HG03066 (cell line): ENCODE data around the gene LRRC15.

Experiments
- ATAC-seq: cut with Tn5 transposase; IDR thresholded peaks from one replicate; pipeline ENCODE4 v1.9.1; 2021; ENCODE audit warnings: low read depth; ENCODE audit not compliant: unreplicated experiment

LRRC15 gene

GRCh38 chr3:194320744-194321243 lies 48.7 kb downstream of the LRRC15 start:
- ATAC-seq = no peak

DNA sequence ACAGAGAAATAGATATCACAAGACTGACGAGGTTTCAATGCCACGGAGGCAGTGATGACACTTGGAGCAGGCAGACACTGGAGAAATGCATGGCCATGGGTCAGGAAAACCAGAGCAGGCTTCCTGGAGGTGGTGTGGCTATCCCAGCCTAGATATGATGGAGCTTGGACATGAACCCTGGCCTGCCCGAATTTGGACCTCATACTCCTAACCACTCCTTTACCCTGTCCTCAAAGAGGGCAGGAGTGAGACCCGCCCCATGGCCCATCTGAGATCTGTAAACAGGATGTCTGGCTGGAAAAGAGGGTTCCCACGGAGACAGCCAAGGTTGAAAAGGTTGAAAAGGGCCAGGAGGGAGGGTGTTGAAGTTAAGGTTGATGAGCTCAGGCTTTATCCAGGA lies 49.4 kb downstream of the LRRC15 start:
- no peak for ATAC-seq

- ATAC-seq = no peak
Observed at GRCh38 chr3:194318511-194319161, 50.9 kb downstream of the LRRC15 start.

DNA sequence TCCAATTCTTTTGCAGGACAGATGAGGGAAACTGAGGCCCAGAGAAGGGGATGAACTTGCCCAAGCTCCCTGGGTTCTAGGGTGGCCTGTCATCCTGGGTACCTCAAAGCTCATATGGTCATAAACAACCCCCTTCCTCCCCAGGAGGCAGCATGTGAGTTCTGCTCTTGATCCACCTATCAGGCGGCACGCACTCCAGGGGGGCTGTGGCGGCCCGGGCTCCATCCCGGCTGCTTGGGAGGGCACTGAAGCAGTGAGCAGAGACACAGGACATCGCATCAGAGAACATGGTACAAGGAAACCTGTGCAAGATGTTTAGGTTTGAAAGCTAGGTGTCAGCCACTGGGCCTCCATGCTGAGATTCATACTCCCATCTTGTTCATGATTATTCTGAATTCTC lies 52.6 kb downstream of the LRRC15 start:
- no peak for ATAC-seq

DNA sequence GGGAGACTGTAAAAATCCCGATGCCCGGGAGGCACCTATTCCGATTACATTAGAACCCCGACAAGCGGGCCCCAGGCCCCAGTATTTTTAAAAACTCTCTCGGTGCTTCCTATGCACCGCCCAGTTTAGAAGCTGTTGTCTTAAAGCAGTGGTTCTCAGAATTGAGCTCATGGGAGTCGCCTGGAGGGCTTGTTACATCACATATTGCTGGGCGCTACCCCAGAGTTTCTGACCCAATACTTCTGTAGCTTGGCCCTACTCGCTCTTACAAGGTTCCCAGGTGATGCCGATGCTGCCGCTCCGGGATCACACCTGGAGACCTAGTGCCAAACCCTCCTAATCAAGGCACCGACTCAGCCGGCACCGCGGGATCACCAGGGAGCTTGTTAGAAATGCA lies 53.6 kb downstream of the LRRC15 start:
- ATAC-seq = peak; percentile 25

- ATAC-seq = peak; percentile 85
Observed at GRCh38 chr3:194315088-194315964, 54.2 kb downstream of the LRRC15 start.

DNA sequence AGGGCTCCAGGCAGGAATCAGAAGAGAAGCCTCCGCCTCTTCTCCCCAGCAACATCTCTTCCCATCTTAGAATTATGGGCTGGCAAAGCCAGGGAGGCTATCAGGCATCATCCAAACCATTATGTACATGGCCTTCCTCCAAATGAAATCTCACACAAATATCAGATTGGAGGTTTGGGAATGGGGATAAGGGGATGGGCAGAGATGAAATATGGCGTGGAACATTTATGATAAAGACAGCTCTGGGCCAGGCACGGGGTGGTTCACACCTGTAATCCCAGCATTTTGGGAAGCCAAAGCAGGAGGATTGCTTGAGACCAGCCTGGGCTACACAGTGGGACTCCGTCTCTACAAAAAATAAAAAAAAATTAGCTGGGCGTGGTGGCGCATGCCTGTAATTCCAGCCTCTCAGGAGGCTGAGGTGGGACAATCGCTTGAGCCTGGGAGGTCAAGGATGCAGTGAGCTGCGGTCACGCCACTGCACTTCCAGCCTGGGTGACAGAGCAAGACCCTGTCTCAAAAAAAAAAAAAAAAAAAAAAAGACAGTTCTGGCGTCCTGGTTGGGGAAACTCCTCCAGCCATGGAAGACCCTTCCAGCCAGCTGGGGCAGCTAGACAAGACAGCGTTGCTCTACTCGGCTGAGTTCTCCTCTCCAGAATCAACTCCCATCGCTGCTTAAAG lies 55.0 kb downstream of the LRRC15 start:
- ATAC-seq = no peak

- no peak for ATAC-seq
Observed at GRCh38 chr3:194313560-194314387, 55.8 kb downstream of the LRRC15 start.

DNA sequence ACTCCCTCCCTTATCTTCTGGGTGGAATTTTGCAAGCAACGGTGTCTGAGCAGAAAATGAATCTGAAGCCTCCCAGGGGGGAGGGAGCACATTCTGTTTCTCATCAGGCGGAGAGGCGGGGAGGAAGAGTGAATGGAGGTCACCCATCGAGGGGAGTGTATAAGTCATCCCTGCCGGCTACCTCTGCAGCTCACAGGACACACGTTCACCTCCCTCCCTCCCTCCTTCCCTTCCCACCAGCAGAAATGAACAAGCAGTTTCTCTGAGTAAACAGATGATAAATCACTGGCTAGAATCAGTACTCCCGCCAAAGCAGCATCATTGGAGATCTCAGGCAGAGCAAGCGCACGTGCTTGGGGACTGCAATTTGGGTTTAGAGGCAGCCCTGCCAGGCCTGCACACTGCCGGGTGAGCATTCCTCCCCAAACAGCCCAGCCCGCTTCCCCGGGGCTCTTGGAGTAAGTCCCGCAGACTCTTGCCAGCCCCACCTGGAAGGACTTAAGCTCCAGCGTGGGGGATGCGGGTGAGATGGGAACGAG lies 56.7 kb downstream of the LRRC15 start:
- ATAC-seq = no peak

- no peak for ATAC-seq
Observed at GRCh38 chr3:194312186-194312742, 57.3 kb downstream of the LRRC15 start.

- no peak for ATAC-seq
Observed at GRCh38 chr3:194311000-194311399, 58.5 kb downstream of the LRRC15 start.

DNA sequence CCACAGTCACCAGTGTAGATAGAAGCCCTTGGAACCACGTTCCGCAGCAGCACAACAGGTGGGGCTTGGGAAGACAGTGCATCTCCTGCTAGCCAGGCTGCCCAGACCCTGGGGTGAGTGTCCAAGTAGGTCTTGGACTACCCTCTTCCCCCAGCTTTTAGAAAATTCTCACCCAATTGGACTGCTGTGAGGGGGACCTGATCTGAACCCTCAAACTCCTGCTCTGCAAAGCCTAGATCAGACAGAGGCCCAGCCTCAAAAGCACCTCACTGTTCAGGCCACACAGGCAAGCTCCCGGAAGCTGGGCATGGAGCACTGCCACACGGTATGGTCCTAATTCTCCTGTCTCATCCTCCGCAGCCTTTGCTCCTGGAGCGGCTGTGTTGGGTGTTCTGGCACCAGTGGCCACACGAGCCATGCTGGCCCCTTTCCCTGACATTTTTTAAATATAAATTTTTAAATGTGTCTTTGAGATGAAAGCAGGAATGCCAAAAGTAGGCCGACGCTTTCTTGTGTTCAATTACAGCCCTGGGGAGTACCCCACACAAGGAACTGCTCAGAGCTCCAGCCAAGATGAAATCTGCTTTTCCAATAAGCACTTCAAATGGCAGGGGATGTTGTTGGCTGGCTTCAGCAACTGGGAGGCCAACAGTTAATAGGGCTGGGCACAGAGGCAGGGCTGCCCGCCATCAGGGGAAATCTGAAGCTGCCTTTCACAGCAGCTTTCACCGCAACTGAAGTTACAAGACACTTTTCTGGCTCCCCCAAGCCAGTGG lies 59.3 kb downstream of the LRRC15 start:
- ATAC-seq = no peak

DNA sequence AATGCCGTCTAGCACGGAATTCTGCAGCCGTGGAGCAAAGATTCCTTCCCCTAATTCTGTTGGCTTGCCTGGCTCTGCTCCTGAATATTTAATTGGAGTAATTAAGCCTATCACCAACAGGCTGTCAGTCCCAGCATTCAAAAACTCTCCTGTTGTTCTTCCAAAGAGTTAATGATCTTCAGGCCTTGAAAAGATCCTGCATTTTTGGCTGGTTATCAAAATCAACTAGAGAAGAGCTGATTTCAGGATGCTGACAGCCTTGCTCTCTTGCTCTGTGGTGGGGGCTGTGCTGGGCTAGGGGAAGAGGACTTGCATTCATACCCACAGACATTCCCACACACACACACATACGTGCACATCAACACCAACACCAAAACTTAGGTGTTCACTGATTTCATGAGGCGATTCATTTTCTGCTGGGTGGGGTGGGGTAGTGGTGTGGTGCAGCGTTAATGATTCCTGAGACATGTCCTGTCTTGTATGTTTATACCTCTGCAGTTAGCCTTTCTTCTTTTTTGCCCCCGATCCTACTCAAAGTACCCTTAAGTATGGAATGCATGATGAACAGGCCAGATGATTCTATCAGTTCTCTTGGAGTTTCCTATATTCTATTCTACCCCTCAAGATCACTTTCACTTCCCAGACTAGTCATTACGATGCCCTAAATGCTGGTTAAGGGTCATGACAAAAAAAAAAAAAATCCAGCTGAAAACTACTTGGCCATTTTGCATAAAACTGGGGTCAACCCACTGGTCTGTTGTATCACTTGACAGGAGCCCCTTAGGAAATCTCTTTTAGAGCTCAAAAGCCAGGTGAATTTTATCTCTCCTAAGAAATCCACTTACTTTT lies 60.7 kb downstream of the LRRC15 start:
- no peak for ATAC-seq

- no peak for ATAC-seq
Observed at GRCh38 chr3:194307849-194308248, 61.7 kb downstream of the LRRC15 start.

- peak; percentile 47 for ATAC-seq
Observed at GRCh38 chr3:194306771-194307640, 62.5 kb downstream of the LRRC15 start.

DNA sequence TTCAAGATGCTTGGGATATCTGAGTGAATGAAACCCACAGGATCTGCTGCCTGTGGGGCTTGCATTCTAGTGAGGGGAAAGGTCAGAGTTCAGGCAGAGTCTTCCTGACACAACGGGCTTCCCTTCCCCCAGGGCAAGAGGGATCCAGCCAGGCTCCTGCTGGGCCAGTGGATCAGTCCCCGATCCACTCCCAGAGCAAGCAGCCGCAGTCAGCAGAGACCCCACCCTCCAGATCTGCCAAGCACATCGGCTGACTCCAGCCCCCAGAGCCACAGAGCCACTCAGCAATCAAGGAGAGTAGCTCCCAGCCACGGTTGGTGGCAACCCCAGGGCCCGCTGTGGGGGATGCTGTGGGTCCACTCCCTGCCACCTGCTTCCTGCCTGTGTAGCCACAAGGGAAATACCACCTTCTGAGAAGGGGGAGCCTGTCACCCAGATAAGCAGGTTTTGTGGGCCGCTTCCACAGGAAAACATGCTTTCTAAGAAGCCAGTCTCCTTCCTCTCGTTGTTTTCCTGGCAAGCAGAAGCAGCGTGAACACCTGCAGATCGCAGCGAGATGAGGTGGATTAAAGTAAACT lies 63.3 kb downstream of the LRRC15 start:
- ATAC-seq = peak; percentile 39
